Right lobe of liver (tissue), 4 donors: Measurements from ENCODE around the gene DHH.

ENCODE experiments used
- POLR2A ChIP-seq: fragments of 450-650 bp; IDR thresholded peaks from one replicate; pipeline ENCODE4 v1.6.1; 2017; ENCODE audit warnings: antibody characterized with exemption, mild to moderate bottlenecking
- TF ChIP-seq, protein P1 (sequence below), 4 donors: fragments of 200-600 bp in 3 of 4; fragments of 450-650 bp in 1 of 4; IDR thresholded peaks; one replicate each; pipeline versions ENCODE4 v1.5.1 to v1.8.0; 2016 to 2022; ENCODE audit warnings: antibody characterized with exemption in 4 of 4, mild to moderate bottlenecking in 2 of 4
- donor health status: DM: no; HTN: no; CAD: no.
- donor health status: DM: no; HTN: no; CAD: no.
- donor health status: DM: no; HTN: yes; CAD: no.

DNA sequence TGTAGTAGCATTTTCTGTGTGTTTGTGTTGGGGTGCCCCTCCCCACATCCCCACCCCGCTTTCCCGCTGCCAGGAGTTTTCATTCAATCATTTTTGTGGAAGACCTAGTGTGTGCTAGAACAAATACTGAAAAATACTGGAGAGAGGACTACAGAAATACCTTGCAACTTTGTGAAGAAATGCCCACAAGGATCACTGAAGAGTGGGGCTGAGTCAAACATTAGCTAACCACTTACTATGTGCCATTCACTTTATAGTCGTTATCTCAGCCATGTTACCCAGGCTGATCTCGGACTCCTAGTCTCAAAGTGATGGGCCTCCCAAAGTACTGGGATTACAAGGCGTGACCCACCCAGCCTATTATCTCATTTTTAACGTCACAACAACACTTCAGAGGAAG is 16.6 kb upstream of the DHH start:
- TF ChIP-seq, protein P1, sequence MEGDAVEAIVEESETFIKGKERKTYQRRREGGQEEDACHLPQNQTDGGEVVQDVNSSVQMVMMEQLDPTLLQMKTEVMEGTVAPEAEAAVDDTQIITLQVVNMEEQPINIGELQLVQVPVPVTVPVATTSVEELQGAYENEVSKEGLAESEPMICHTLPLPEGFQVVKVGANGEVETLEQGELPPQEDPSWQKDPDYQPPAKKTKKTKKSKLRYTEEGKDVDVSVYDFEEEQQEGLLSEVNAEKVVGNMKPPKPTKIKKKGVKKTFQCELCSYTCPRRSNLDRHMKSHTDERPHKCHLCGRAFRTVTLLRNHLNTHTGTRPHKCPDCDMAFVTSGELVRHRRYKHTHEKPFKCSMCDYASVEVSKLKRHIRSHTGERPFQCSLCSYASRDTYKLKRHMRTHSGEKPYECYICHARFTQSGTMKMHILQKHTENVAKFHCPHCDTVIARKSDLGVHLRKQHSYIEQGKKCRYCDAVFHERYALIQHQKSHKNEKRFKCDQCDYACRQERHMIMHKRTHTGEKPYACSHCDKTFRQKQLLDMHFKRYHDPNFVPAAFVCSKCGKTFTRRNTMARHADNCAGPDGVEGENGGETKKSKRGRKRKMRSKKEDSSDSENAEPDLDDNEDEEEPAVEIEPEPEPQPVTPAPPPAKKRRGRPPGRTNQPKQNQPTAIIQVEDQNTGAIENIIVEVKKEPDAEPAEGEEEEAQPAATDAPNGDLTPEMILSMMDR (IDR thresholded peaks at IDR 0.05), result no peak
- no peak for TF ChIP-seq POLR2A
